K562 (cell line): ENCODE measurements around the gene GLRX. TPM values are rescaled to one million over a fixed set of nuclear protein-coding genes. Genes with fewer than 3 reads are reported as not detected.
A peak's percentile ranks its signal among the peaks of the same experiment; 100 is the strongest.

ENCODE experiments used
- CBFA2T2 ChIP-seq: fragments of 450-650 bp; conservative IDR thresholded peaks from 2 replicates; pipeline ENCODE4 v1.6.1; 2017; ENCODE audit warnings: mild to moderate bottlenecking
- DMBX1 ChIP-seq: fragments of 250-450 bp; sonication (Bioruptor Pico); IDR thresholded peaks from 2 replicates; pipeline ENCODE4 v1.8.0; 2022; ENCODE audit warnings: inconsistent platforms, mild to moderate bottlenecking, moderate library complexity, borderline replicate concordance
- EWSR1 ChIP-seq: fragments of 450-650 bp; IDR thresholded peaks from 2 replicates; pipeline ENCODE4 v1.6.1; 2018; ENCODE audit warnings: borderline replicate concordance, mild to moderate bottlenecking, low read depth, moderate library complexity; ENCODE audit not compliant: partially characterized antibody
- FOXK2 ChIP-seq, 2 experiments: fragments of 450-650 bp; IDR thresholded peaks in 1 of 2; conservative IDR thresholded peaks in 1 of 2; 2 replicates each; pipeline ENCODE4 v1.6.1; 2016; ENCODE audit warnings: low read depth in 2 of 2, mild to moderate bottlenecking in 1 of 2
- KLF6 ChIP-seq: fragments of 250-450 bp; sonication (Bioruptor Pico); IDR thresholded peaks from 2 replicates; pipeline ENCODE4 v1.4.0; 2020; ENCODE audit warnings: mild to moderate bottlenecking, moderate library complexity, borderline replicate concordance
- L3MBTL2 ChIP-seq: fragments of 450-650 bp; IDR thresholded peaks from 2 replicates; pipeline ENCODE4 v1.6.1; 2016; ENCODE audit warnings: mild to moderate bottlenecking, moderate library complexity
- MLLT1 ChIP-seq, 2 experiments: fragments of 450-650 bp; IDR thresholded peaks; 2 replicates each; pipeline ENCODE4 v1.6.1; 2016
- NR2C2 ChIP-seq, 2 experiments: fragments of 200-800 bp in 1 of 2; sonication (Bioruptor generic) in 1 of 2; sonication (generic) in 1 of 2; formaldehyde crosslinking in 1 of 2; IDR thresholded peaks; 2 replicates each; pipeline versions ENCODE4 v1.6.1 to v1.8.0; 2016 to 2022; ENCODE audit warnings: mild to moderate bottlenecking in 1 of 2, missing compliant biosample characterization in 1 of 2, missing genetic modification characterization in 1 of 2, missing genetic modification reagents in 1 of 2
- NR3C1 ChIP-seq: sonication (generic); formaldehyde crosslinking; IDR thresholded peaks from 2 replicates; pipeline ENCODE4 v1.8.1; 2022; ENCODE audit warnings: missing genetic modification reagents
- NUFIP1 ChIP-seq: fragments of 450-650 bp; IDR thresholded peaks from 2 replicates; pipeline ENCODE4 v1.6.1; 2018; ENCODE audit not compliant: partially characterized antibody
- OTX1 ChIP-seq: fragments of 450-650 bp; formaldehyde crosslinking; IDR thresholded peaks from 2 replicates; pipeline ENCODE4 v1.4.0; 2022; ENCODE audit warnings: mild to moderate bottlenecking
- PHF21A ChIP-seq: fragments of 450-650 bp; IDR thresholded peaks from 2 replicates; pipeline ENCODE4 v1.6.1; 2017; ENCODE audit warnings: low read depth, borderline replicate concordance
- RAD21 ChIP-seq, 2 experiments: fragments of 250-450 bp in 1 of 2; fragments of 450-650 bp in 1 of 2; sonication (Bioruptor Pico) in 1 of 2; formaldehyde crosslinking in 1 of 2; IDR thresholded peaks in 1 of 2; conservative IDR thresholded peaks in 1 of 2; 2 replicates each; pipeline versions ENCODE4 v1.4.0 to v1.8.0; 2020 to 2022; ENCODE audit warnings: mild to moderate bottlenecking in 2 of 2, moderate library complexity in 1 of 2
- STAT6 ChIP-seq: sonication (generic); formaldehyde crosslinking; IDR thresholded peaks from 2 replicates; pipeline ENCODE4 v1.8.1; 2023; ENCODE audit warnings: mild to moderate bottlenecking, missing genetic modification reagents
- VEZF1 ChIP-seq: fragments of 200-800 bp; sonication (Bioruptor generic); IDR thresholded peaks from 2 replicates; pipeline ENCODE4 v1.6.1; 2017; ENCODE audit warnings: missing genetic modification characterization, missing compliant biosample characterization
- XRCC3 ChIP-seq: fragments of 450-650 bp; IDR thresholded peaks from 2 replicates; pipeline ENCODE4 v1.6.1; 2017; ENCODE audit warnings: mild to moderate bottlenecking, moderate library complexity
- XRCC4 ChIP-seq: IDR thresholded peaks from one replicate; pipeline ENCODE4 v1.6.1; 2011; ENCODE audit not compliant: insufficient read depth, insufficient read length; ENCODE audit errors: extremely low read depth
- ZNF175 ChIP-seq: fragments of 200-800 bp; sonication (Bioruptor generic); IDR thresholded peaks from 2 replicates; pipeline ENCODE4 v1.6.1; 2016; ENCODE audit warnings: low read depth, mild to moderate bottlenecking, missing genetic modification characterization, missing compliant biosample characterization
- ZNF408 ChIP-seq: fragments of 250-450 bp; sonication (Bioruptor Pico); IDR thresholded peaks from 2 replicates; pipeline ENCODE4 v1.4.0; 2020; ENCODE audit warnings: low read depth, mild to moderate bottlenecking, moderate library complexity
- ZNF512 ChIP-seq: IDR thresholded peaks from 2 replicates; pipeline ENCODE4 v1.6.1; 2016; ENCODE audit warnings: missing genetic modification characterization, missing compliant biosample characterization
- ZNF77 ChIP-seq: fragments of 250-450 bp; sonication (Bioruptor Pico); IDR thresholded peaks from 2 replicates; pipeline ENCODE4 v1.5.0; 2020
- polyA plus RNA-seq, 8 experiments: library from polyadenylated mRNA; depleted of rRNA in 4 of 8; stranded (reverse) in 5 of 8; unstranded in 3 of 8; fragments of >200 nt; fragmentation: Nextera tagmentation in 2 of 8; fragmentation: Illumina TruSeq in 1 of 8; extraction: Ambion mirVana in 2 of 8; extraction: Trizol in 1 of 8; gene quantifications; 2 replicates each; pipeline versions ENCODE4 v1.2.1 to v1.2.3, GENCODE V29; 2011 to 2014; ENCODE audit warnings: inconsistent platforms in 1 of 8, missing spikeins in 1 of 8
- total RNA-seq, 7 experiments: library from RNA; depleted of rRNA in 6 of 7; stranded (reverse); fragments of >200 nt in 6 of 7; fragmentation: Illumina TruSeq in 2 of 7; extraction: Trizol in 2 of 7; gene quantifications; 2 replicates each; pipeline versions ENCODE4 v1.2.1 to v1.2.3, GENCODE V29; 2011 to 2021; ENCODE audit warnings: low replicate concordance in 1 of 7

The GLRX gene
- total and polyA plus RNA-seq, 9 of the 15 experiments (the other 6 are each of a cell fraction or from before 2014, with no cell fraction given) = 2.3 to 11.2 (median 4.6) TPM

GRCh38 chr5:95861221-95861863 is 38.8 kb upstream of the GLRX start (continued):
- TF ChIP-seq STAT6 = no peak
- peak; percentile 59 for TF ChIP-seq L3MBTL2
- no peak for TF ChIP-seq VEZF1 (CRISPR knock-in tag)
- no peak for TF ChIP-seq ZNF175
- no peak for TF ChIP-seq RAD21 (CRISPR knock-in tag; conservative IDR thresholded peaks at IDR 0.05 in 1 of 2, IDR thresholded peaks at IDR 0.05 in 1 of 2)
- no peak for TF ChIP-seq NR2C2 (CRISPR knock-in tag; IDR thresholded peaks at IDR 0.05)
- TF ChIP-seq NR2C2 (tag; IDR thresholded peaks at IDR 0.05) = peak; percentile 28; the same call in 1 of the 2 replicates
- TF ChIP-seq KLF6 (CRISPR knock-in tag) = no peak
- TF ChIP-seq XRCC3 = no peak
- TF ChIP-seq EWSR1 = no peak
- no peak for TF ChIP-seq NR3C1 (CRISPR knock-in tag)
- TF ChIP-seq ZNF77 = no peak
- TF ChIP-seq ZNF408 (CRISPR knock-in tag) = no peak
- TF ChIP-seq NUFIP1 = no peak
- no peak for TF ChIP-seq MLLT1 (IDR thresholded peaks at IDR 0.05)
- no peak for TF ChIP-seq XRCC4
- TF ChIP-seq CBFA2T2 = no peak
- TF ChIP-seq FOXK2 (conservative IDR thresholded peaks at IDR 0.05 in 1 of 2, IDR thresholded peaks at IDR 0.05 in 1 of 2; ENCODE audit: low read depth in 2 of 2) = no peak
- no peak for TF ChIP-seq DMBX1
- no peak for TF ChIP-seq ZNF512 (tag)
- TF ChIP-seq PHF21A = peak; percentile 67; the same call in 1 of the 2 replicates
- TF ChIP-seq OTX1 (CRISPR knock-in tag) = no peak
